CD14-positive monocyte (primary cell): ENCODE data around the gene QSER1. TPM values are rescaled to one million over a fixed set of nuclear protein-coding genes. Genes with fewer than 3 reads are reported as not detected.
A peak's percentile ranks its signal among the peaks of the same experiment; 100 is the strongest.

ENCODE experiments used
- DNase-seq, 3 donors: peaks; one replicate each; pipeline ENCODE4 v3.0.0-alpha.2; 2011 to 2022
- H2AFZ ChIP-seq: 2 replicates; pipeline ENCODE4 v1.6.0; 2012; ENCODE audit warnings: mild to moderate bottlenecking, low read depth, low read length, inconsistent platforms; ENCODE audit not compliant: insufficient read depth, poor library complexity, severe bottlenecking
- H3K27ac ChIP-seq, 2 donors: 1 replicate in 1 of 2; 2 replicates in 1 of 2; pipeline ENCODE4 v1.5.1; 2012 to 2013; ENCODE audit warnings: low read length in 2 of 2, control low read depth in 1 of 2, inconsistent platforms in 1 of 2, low read depth in 1 of 2, mild to moderate bottlenecking in 1 of 2
- H3K27me3 ChIP-seq, 2 donors: one replicate each; pipeline versions ENCODE4 v1.6.0 to v1.6.1; 2011 to 2013; ENCODE audit warnings: low read length in 2 of 2; ENCODE audit not compliant: control insufficient read depth in 2 of 2, insufficient read depth in 2 of 2
- H3K36me3 ChIP-seq, 2 donors: replicated peaks in 1 of 2; 1 replicate in 1 of 2; 2 replicates in 1 of 2; pipeline versions ENCODE4 v1.5.1 to v1.6.1; 2012 to 2013; ENCODE audit warnings: low read length in 2 of 2, control low read depth in 1 of 2, inconsistent platforms in 1 of 2, mild to moderate bottlenecking in 1 of 2; ENCODE audit not compliant: insufficient read depth in 2 of 2, control insufficient read depth in 1 of 2
- H3K4me1 ChIP-seq, 2 donors: 1 replicate in 1 of 2; 2 replicates in 1 of 2; pipeline versions ENCODE4 v1.5.1 to v1.6.1; 2012 to 2013; ENCODE audit warnings: low read length in 2 of 2, control low read depth in 1 of 2, inconsistent platforms in 1 of 2, mild to moderate bottlenecking in 1 of 2, moderate library complexity in 1 of 2; ENCODE audit not compliant: insufficient read depth in 2 of 2, control insufficient read depth in 1 of 2
- H3K4me2 ChIP-seq: replicated peaks from 2 replicates; pipeline ENCODE3; 2012; ENCODE audit warnings: low read length, moderate library complexity, mild to moderate bottlenecking; ENCODE audit not compliant: poor library complexity, severe bottlenecking; ENCODE audit errors: extremely low read depth
- H3K4me3 ChIP-seq, 3 experiments: fragments of 200-600 bp in 1 of 3; sonication (generic) in 1 of 3; replicated peaks in 1 of 3; 1 replicate in 2 of 3; 2 replicates in 1 of 3; pipeline ENCODE4 v1.5.1; 2011 to 2013; ENCODE audit warnings: low read length in 3 of 3, mild to moderate bottlenecking in 3 of 3, control low read depth in 2 of 3, low read depth in 2 of 3, inconsistent platforms in 1 of 3, moderate library complexity in 1 of 3
- H3K79me2 ChIP-seq: 2 replicates; pipeline ENCODE4 v1.6.0; 2012; ENCODE audit warnings: mild to moderate bottlenecking, control low read depth, inconsistent platforms, low read length, moderate library complexity; ENCODE audit not compliant: insufficient read depth
- H3K9ac ChIP-seq: 2 replicates; pipeline ENCODE4 v1.6.0; 2017; ENCODE audit warnings: low read length, mild to moderate bottlenecking; ENCODE audit not compliant: insufficient read depth, poor library complexity, severe bottlenecking
- H3K9me3 ChIP-seq, 2 donors: replicated peaks in 1 of 2; 1 replicate in 1 of 2; 2 replicates in 1 of 2; pipeline versions ENCODE4 v1.5.1 to v1.6.1; 2012 to 2013; ENCODE audit warnings: low read length in 2 of 2, control low read depth in 1 of 2; ENCODE audit not compliant: control insufficient read depth in 1 of 2, insufficient read depth in 1 of 2
- H4K20me1 ChIP-seq: 2 replicates; pipeline ENCODE4 v1.6.0; 2012; ENCODE audit warnings: mild to moderate bottlenecking, low read length, control low read depth, moderate library complexity; ENCODE audit not compliant: insufficient read depth
- H3K27ac Mint-ChIP-seq, 7 donors: one replicate each; pipeline ENCODE4 v1.8.0; 2020; ENCODE audit warnings: mild to moderate bottlenecking in 7 of 7, mixed read lengths in 7 of 7, moderate library complexity in 6 of 7, inconsistent platforms in 2 of 7
- H3K27me3 Mint-ChIP-seq, 3 donors: one replicate each; pipeline ENCODE4 v1.8.0; 2021 to 2022; ENCODE audit warnings: low read depth in 3 of 3, mild to moderate bottlenecking in 3 of 3, mixed read lengths in 3 of 3, moderate library complexity in 3 of 3, inconsistent platforms in 1 of 3
- H3K36me3 Mint-ChIP-seq, 2 donors: one replicate each; pipeline ENCODE4 v1.8.0; 2020; ENCODE audit warnings: mixed read lengths in 2 of 2, inconsistent platforms in 1 of 2, mild to moderate bottlenecking in 1 of 2
- H3K4me1 Mint-ChIP-seq: one replicate; pipeline ENCODE4 v1.8.0; 2020; ENCODE audit warnings: mild to moderate bottlenecking, mixed read lengths
- H3K4me3 Mint-ChIP-seq, 2 donors: one replicate each; pipeline ENCODE4 v1.8.0; 2020; ENCODE audit warnings: mild to moderate bottlenecking in 2 of 2, mixed read lengths in 2 of 2, moderate library complexity in 1 of 2
- H3K9me3 Mint-ChIP-seq, 7 donors: one replicate each; pipeline ENCODE4 v1.8.0; 2020 to 2022; ENCODE audit warnings: mixed read lengths in 7 of 7, mild to moderate bottlenecking in 6 of 7, moderate library complexity in 6 of 7, inconsistent platforms in 2 of 7
- CTCF ChIP-seq: fragments of 200-600 bp; IDR thresholded peaks from one replicate; pipeline ENCODE4 v1.8.0; 2022; ENCODE audit warnings: antibody characterized with exemption, mild to moderate bottlenecking
- WGBS: methylation state at CpG from one replicate; pipeline ENCODE4 v1.1.5; 2013; ENCODE audit warnings: missing lambda C conversion rate; ENCODE audit not compliant: insufficient coverage; 5-methylcytosine and 5-hydroxymethylcytosine counted together
- intact Hi-C, 2 donors: fragments of 100-400 bp; cut with micrococcal nuclease; formaldehyde crosslinking; loops; one replicate each; pipeline versions ENCODE4 v1.15.0 to v1.15.1; 2023
- polyA plus RNA-seq, 3 donors: library from polyadenylated mRNA; depleted of rRNA in 1 of 3; unstranded in 2 of 3; stranded (reverse) in 1 of 3; fragments of 300-500 nt in 2 of 3; fragments of >200 nt in 1 of 3; fragmentation: Illumina TruSeq in 2 of 3; gene quantifications; 1 replicate in 2 of 3; 2 replicates in 1 of 3; pipeline ENCODE4 v1.2.3, GENCODE V29; 2012 to 2021

Gene QSER1
- polyA plus RNA-seq, 3 donors, result 1.1 to 7.0 (median 2.5) TPM

GRCh38 chr11:32870676-32871075 is 21.9 kb upstream of the QSER1 start:
- Histone ChIP-seq H3K27me3 (no peaks in the 10 kb centered on the region), H3K27ac (no peak overlapping the region), H3K79me2 (no peaks in the 10 kb centered on the region), H3K9me3 (no peaks in the 10 kb centered on the region), H3K36me3 (no peaks in the 10 kb centered on the region), H3K4me1 (no peaks in the 10 kb centered on the region), H2AFZ (peak overlapping the region; percentile 17), H4K20me1 (no peaks in the 10 kb centered on the region), H3K9ac (no peak overlapping the region), H3K4me2 (no peak overlapping the region), H3K4me3 (no peak overlapping the region)
- Mint-ChIP-seq H3K9me3 (peaks cover 3 to 10% (median 5%) of the 10 kb centered on the region in 7 donors), H3K4me3 (no peak overlapping the region), H3K27ac (no peak overlapping the region), H3K27me3 (peaks cover 2 to 4% (median 2%) of the 10 kb centered on the region in 3 donors), H3K4me1 (peaks cover 1% of the 10 kb centered on the region), H3K36me3 (no peaks in the 10 kb centered on the region)
- no peak for DNase-seq
- peak; percentile 28 for TF ChIP-seq CTCF
- intact Hi-C loops, result no loop called here
- WGBS, result 58% methylated on average over 2 of the region's 2 CpGs

GRCh38 chr11:32874132-32874531 is 18.5 kb upstream of the QSER1 start:
- DNase-seq, result no peak
- H3K9me3 ChIP-seq, result no peaks in the 10 kb centered on the region
- H3K4me2 ChIP-seq, result no peak overlapping the region
- no peaks in the 10 kb centered on the region for H3K36me3 ChIP-seq
- TF ChIP-seq CTCF, result no peak
- H2AFZ ChIP-seq, result no peak overlapping the region
- H3K4me3 Mint-ChIP-seq, result no peak overlapping the region
- peaks cover 0 to 8% (median 7%) of the 10 kb centered on the region in 7 donors for H3K9me3 Mint-ChIP-seq
- H3K4me1 ChIP-seq, result no peaks in the 10 kb centered on the region
- H3K27me3 Mint-ChIP-seq, result peaks cover 0 to 8% (median 2%) of the 10 kb centered on the region in 3 donors
- no peaks in the 10 kb centered on the region for H3K27me3 ChIP-seq
- H3K79me2 ChIP-seq, result no peaks in the 10 kb centered on the region
- no peak overlapping the region for H3K27ac ChIP-seq
- no peak overlapping the region for H3K27ac Mint-ChIP-seq
- no peak overlapping the region for H3K9ac ChIP-seq
- H4K20me1 ChIP-seq, result no peaks in the 10 kb centered on the region
- no peaks in the 10 kb centered on the region for H3K36me3 Mint-ChIP-seq
- intact Hi-C loops, result no loop called here
- no peak overlapping the region for H3K4me3 ChIP-seq
- H3K4me1 Mint-ChIP-seq, result peaks cover 1% of the 10 kb centered on the region
